Measurements from ENCODE around the gene WNT7B.

The WNT7B gene

GRCh38 chr22:45877651-45878050 lies 99.3 kb downstream of the WNT7B start:
- peaks cover 9% of the 10 kb centered on the region for H3K36me3 Mint-ChIP-seq (ENCODE audit: low read depth)
- H3K27me3 Mint-ChIP-seq (ENCODE audit: low read depth, poor library complexity), result peaks cover 91% of the 10 kb centered on the region
- no peak for TF ChIP-seq CTCF (IDR thresholded peaks at IDR 0.05)
- DNase-seq, result no peak
- H3K4me1 Mint-ChIP-seq, result peaks cover 34% of the 10 kb centered on the region
- peaks cover 14% of the 10 kb centered on the region for H3K9me3 Mint-ChIP-seq
- H3K27ac Mint-ChIP-seq, result no peak overlapping the region
- H3K4me3 Mint-ChIP-seq, result no peak overlapping the region

GRCh38 chr22:45877036-45877380 lies 100.0 kb downstream of the WNT7B start:
- H3K4me3 Mint-ChIP-seq, result no peak overlapping the region
- DNase-seq, result no peak
- peaks cover 84% of the 10 kb centered on the region for H3K27me3 Mint-ChIP-seq (ENCODE audit: low read depth, poor library complexity)
- TF ChIP-seq CTCF (IDR thresholded peaks at IDR 0.05), result no peak
- no peak overlapping the region for H3K27ac Mint-ChIP-seq
- peaks cover 20% of the 10 kb centered on the region for H3K9me3 Mint-ChIP-seq
- H3K36me3 Mint-ChIP-seq (ENCODE audit: low read depth), result peaks cover 12% of the 10 kb centered on the region
- peaks cover 34% of the 10 kb centered on the region for H3K4me1 Mint-ChIP-seq

GRCh38 chr22:45876136-45877035 lies 100.6 kb downstream of the WNT7B start:
- Mint-ChIP-seq H3K36me3 (ENCODE audit: low read depth) (peaks cover 12% of the 10 kb centered on the region), H3K4me1 (peaks cover 34% of the 10 kb centered on the region), H3K4me3 (no peak overlapping the region), H3K27me3 (ENCODE audit: low read depth, poor library complexity) (peaks cover 78% of the 10 kb centered on the region), H3K27ac (no peak overlapping the region), H3K9me3 (peaks cover 20% of the 10 kb centered on the region)
- no peak for TF ChIP-seq CTCF (IDR thresholded peaks at IDR 0.05)
- no peak for DNase-seq

GRCh38 chr22:45872659-45873263 lies 104.2 kb downstream of the WNT7B start:
- Mint-ChIP-seq H3K27me3 (ENCODE audit: low read depth, poor library complexity) (peaks cover 77% of the 10 kb centered on the region), H3K4me1 (peaks cover 20% of the 10 kb centered on the region), H3K27ac (no peak overlapping the region), H3K4me3 (no peak overlapping the region), H3K9me3 (peaks cover 24% of the 10 kb centered on the region), H3K36me3 (ENCODE audit: low read depth) (peaks cover 19% of the 10 kb centered on the region)
- no peak for DNase-seq
- no peak for TF ChIP-seq CTCF (IDR thresholded peaks at IDR 0.05)

GRCh38 chr22:45871721-45872120 lies 105.2 kb downstream of the WNT7B start:
- Mint-ChIP-seq H3K27me3 (ENCODE audit: low read depth, poor library complexity) (peaks cover 77% of the 10 kb centered on the region), H3K9me3 (peaks cover 24% of the 10 kb centered on the region), H3K27ac (no peak overlapping the region), H3K36me3 (ENCODE audit: low read depth) (peaks cover 19% of the 10 kb centered on the region), H3K4me3 (no peak overlapping the region), H3K4me1 (peaks cover 12% of the 10 kb centered on the region)
- TF ChIP-seq CTCF (IDR thresholded peaks at IDR 0.05), result no peak
- DNase-seq, result no peak

Measured in nephron progenitor cell (in vitro differentiated cells).